Right ventricle myocardium inferior (tissue), 1 donor: Measurements from ENCODE around the gene TAF7. TPM values are rescaled to one million over a fixed set of nuclear protein-coding genes. Genes with fewer than 3 reads are reported as not detected.
"Not testable (repeated sequence)": the region's sequence is repeated elsewhere in the genome, so short reads cannot be mapped to it uniquely, and the experiment has no call there.

Experiments used
- ATAC-seq: fragments of 200-7000 bp; cut with Tn5 transposase; one replicate; pipeline ENCODE4 v1.9.1; 2020; ENCODE audit warnings: mild to moderate bottlenecking, moderate library complexity
- DNase-seq: peaks from one replicate; pipeline ENCODE4 v3.0.0; 2021; ENCODE audit errors: missing footprints
- intact Hi-C: fragments of 100-400 bp; cut with DNase I; formaldehyde crosslinking; loops from one replicate; pipeline ENCODE4 v1.11.0; 2022
- total RNA-seq: library from RNA; stranded (reverse); fragmentation: NEBNext Ultra II Directional; extraction: Animal tissue kit (Norgen Biotek cat#: 25700); gene quantifications from one replicate; pipeline ENCODE4 v1.2.1, GENCODE V29; 2021
- donor health status: DM: no; HTN: yes; CAD: no; lungs with severe emphysema.

The TAF7 gene
- total RNA-seq, 1 donor from 2014 or later = 101 TPM

DNA sequence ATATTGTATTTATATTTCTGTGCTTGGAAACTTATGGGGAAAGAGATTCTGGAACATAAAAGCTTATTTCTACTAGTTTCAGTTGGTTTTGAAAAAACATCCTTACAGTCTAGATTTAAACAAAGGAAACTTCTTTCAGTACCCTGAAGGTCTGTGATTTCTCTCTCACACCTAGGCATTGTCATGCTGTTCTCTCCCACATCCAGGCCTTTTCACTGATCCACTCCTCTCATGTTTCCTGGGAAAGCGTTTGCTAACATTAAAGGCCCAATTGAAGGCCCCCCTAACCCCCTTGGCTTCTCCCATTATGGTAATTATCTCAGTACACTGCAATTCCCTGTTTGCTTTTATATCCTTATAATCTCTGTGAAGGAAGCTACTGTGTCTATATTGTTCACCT lies 22.2 kb upstream of the TAF7 start:
- peak; percentile 61 for ATAC-seq
- intact Hi-C loops = no loop called here
- no peak for DNase-seq

GRCh38 chr5:141340781-141341354 lies 20.3 kb upstream of the TAF7 start:
- intact Hi-C loops, ATAC-seq, DNase-seq: not testable (repeated sequence)

- intact Hi-C loops = loop anchor here (5.0 kb wide), 1 partner anchor 224 kb away; no protein-coding TSS in a partner anchor
- ATAC-seq (peak; percentile 70), DNase-seq (peak; percentile 66)
Observed at GRCh38 chr5:141338538-141339306, 18.1 kb upstream of the TAF7 start, which contains the start of gene PCDHGA2. TSS of gene PCDHGA2 (plus strand) at chr5:141338760.

DNA sequence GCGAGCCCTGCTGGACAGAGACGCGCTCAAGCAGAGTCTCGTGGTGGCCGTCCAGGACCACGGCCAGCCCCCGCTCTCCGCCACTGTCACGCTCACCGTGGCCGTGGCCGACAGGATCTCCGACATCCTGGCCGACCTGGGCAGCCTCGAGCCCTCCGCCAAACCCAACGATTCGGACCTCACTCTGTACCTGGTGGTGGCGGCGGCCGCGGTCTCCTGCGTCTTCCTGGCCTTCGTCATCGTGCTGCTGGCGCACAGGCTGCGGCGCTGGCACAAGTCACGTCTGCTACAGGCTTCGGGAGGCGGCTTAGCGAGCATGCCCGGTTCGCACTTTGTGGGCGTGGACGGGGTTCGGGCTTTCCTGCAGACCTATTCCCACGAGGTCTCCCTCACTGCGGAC lies 12.0 kb upstream of the TAF7 start:
- DNase-seq, ATAC-seq, intact Hi-C loops: not testable (repeated sequence)

DNA sequence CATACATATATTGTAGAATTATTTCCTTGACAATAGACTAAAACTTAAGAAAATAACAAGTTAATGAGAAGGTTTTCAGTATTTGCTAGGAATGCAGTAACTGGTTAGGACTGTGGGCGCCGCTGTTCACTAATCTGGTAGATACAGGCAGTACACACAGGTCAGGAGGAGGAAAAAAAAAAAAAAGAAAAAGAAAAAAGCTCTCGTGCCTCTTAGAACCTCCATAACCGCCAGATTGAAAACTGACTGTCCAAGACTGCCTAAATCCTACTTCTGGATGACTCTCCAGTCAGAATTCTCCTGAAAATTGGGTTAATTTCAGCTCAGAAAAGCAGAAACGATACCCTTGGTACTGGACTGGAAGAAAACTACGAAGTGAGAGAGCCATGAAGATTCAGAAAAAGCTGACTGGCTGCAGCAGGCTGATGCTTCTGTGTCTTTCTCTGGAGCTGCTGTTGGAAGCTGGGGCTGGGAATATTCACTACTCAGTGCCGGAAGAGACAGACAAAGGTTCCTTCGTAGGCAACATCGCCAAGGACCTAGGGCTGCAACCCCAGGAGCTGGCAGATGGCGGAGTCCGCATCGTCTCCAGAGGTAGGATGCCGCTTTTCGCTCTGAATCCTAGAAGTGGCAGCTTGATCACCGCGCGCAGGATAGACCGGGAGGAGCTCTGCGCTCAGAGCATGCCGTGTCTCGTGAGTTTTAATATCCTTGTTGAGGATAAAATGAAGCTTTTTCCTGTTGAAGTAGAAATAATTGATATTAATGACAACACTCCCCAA lies 9.9 kb upstream of the TAF7 start, which contains the start of gene PCDHGA1:
Gene PCDHGA1, plus strand, starts transcription at position 216 of the 782 bp plus-strand sequence.
- intact Hi-C loops = no loop called here
- ATAC-seq (peak; percentile 62), DNase-seq (peak; percentile 45)

DNA sequence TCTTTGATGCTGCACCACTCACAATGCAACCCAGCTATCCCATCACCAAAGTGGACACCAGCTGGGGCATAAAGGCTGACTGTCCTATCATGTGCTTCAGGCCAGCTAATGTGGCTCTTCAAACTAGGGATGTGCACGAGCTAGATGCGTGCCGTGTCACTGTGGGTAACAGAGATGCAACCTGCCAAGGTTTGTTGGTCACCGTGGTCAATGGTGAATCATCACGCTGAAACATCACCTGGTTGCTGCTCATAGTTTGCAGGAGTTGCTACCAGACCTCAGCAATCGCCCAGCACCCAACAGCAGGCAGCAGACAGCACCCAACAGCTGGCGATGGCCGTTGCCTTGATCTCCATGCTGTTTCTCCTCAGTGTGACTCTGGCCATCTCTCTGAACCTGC lies 7.6 kb upstream of the TAF7 start:
- ATAC-seq (no peak), DNase-seq (peak; percentile 48)
- intact Hi-C loops = loop anchor here (10.0 kb wide), 1 partner anchor 113 kb away; the partner anchor contains the start of gene PCDHB13

GRCh38 chr5:141326088-141326854 lies 5.7 kb upstream of the TAF7 start:
- DNase-seq (peak; percentile 80), ATAC-seq (peak; percentile 89)
- intact Hi-C loops = loop anchor here (10.0 kb wide), 1 partner anchor 111 kb away; the partner anchor contains the start of gene PCDHB13

DNA sequence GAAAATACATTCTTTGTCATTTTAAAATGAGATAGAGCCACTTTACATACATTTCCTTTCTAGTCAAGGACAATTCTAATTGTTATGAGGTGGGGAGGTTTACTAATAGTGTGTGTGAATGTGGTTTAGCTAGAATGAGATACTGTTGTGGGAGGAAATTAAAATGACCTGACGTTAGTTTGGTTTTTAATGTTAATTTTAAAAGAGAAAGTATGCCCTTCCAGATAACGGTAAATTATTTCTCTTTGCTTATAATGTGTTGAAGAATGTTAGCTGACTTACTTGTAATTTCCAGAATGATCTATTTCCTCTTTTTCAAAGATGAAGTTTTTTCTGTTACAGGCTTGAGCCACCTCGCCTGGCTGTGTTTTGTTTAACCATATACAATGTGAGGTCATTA lies 1.7 kb upstream of the TAF7 start:
- DNase-seq = no peak
- intact Hi-C loops = loop anchor here (10.0 kb wide), 1 partner anchor 107 kb away; the partner anchor contains the start of gene PCDHB13
- no peak for ATAC-seq

DNA sequence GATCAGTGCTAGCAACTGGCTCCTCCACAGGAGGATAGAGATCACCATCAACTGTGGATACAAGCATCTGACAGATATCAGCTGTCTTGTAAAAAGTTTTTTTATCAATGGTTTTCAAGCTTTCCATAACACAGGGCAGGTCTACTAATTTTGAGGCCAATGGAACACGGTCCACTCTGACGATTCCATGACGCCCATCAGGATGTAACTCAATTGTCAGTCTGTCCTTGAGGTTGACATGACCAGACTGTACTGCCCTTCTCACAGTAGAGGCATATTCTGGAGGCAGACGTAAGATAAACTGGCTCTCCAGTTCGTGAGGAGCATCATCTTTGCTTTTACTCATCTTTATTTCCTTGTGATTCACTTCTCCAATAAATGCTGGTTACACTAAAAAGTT lies 885 bp downstream of the TAF7 start:
- DNase-seq (no peak), ATAC-seq (no peak)
- intact Hi-C loops = loop anchor here (2.0 to 10.0 kb wide), 2 partner anchors 105 to 241 kb away; partner anchors contain the start of gene PCDHB13

DNA sequence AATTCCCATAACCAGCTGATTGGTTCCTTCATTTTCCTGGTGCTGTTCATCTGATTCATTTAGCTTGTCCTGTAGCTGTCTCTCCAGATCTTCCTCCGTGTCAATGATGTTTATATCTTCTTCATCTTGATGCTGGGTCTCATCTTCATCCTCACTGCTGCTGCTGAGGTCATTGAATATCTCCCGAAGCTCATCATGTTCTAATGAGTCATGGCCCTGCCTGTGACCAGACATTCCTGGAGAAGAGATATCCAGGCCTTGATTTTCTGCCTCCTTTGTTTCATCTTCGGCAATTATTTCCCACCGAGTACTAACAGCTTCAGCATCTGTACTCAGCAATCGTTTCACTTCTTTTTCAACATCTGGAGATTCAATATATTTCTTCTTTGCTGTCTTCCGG lies 1.4 kb downstream of the TAF7 start:
- no peak for DNase-seq
- ATAC-seq = no peak
- intact Hi-C loops = no loop called here

GRCh38 chr5:141316963-141317362 lies 3.6 kb downstream of the TAF7 start:
- intact Hi-C loops, ATAC-seq, DNase-seq: not testable (repeated sequence)

DNA sequence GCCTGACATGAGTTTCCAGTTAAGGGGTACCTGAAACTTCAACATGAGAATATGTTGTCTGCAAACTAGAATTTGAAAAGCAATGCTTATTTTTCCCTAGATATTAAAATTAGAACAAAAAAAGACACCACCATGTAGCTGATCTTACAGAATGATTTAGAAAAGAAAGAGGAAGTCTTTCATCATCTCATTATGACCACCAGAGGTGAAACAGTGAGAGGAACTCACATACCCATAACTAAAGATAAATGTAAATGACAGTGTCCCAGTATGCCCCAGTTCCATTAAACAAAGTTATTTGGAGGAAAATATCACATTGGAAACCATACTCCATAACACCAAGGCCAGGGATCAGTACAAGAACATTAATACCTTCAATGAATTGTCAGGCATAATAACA lies 6.9 kb downstream of the TAF7 start:
- no peak for DNase-seq
- intact Hi-C loops = no loop called here
- ATAC-seq = no peak

DNA sequence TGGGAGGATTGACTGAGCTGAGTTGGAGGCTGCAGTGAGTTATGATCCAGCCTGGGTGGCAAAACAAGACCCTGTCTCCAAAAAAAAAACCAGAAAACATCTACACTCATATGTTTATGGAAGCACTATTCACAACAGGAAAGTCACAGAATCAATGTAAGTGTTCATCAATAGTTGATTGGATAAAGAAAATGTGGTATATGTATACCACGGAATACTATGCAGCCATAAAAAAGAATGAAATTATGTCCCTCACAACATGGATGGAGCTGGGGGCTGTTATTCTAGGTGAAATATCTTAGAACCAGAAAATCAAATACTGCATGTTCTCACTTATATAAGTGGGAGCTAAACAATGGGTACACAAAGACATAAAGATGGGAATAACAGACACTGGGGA lies 14.0 kb downstream of the TAF7 start:
- no peak for DNase-seq
- no peak for ATAC-seq
- intact Hi-C loops = no loop called here

DNA sequence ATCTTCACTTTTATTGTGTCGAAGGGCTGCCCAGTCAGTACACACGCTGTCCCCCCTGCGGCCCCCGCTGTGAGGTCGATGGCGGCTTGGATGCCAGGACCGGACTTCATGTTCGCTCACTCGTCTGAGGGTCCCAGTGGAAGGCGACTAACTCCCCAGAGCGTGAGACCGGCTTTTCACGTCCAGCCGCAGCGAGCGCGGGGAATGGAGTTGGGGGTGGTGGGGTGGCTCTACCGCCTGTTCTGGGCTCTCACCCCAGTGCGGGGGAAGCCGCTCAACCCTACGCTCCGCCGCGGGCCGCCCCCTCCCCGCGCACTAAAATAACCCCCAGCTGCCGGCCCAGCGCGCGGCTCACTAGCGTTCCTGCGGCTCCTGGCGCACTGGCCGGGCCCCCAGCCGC lies 16.8 kb downstream of the TAF7 start, which contains the start of gene SLC25A2:
Gene SLC25A2, minus strand, starts transcription at position 294 of the 400 bp plus-strand sequence. Its CDS starts 184 bp downstream, at position 110.
- intact Hi-C loops = no loop called here
- no peak for ATAC-seq
- no peak for DNase-seq

DNA sequence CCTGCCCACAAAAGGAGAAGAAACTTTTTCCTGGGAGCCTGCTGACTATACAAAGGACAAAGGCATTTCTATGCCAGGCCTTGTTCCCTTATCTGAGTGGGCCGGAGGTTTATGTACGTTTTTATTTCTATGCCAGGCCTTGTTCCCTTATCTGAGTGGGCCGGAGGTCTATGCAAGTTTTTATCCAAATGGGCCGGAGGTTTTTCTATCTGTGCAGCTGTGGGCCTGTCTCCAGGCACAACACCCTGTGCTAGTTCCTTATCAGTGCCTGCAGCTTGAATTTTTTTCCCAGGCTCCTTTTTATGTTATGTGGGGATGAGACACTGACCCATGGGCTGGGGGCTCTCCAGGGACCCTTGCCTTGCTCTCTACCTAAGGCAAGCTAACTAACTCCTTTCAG lies 22.2 kb downstream of the TAF7 start:
- DNase-seq (no peak), ATAC-seq (no peak)
- intact Hi-C loops = no loop called here

GRCh38 chr5:141272906-141273305 lies 47.7 kb downstream of the TAF7 start:
- ATAC-seq (no peak), DNase-seq (no peak)
- intact Hi-C loops = no loop called here

DNA sequence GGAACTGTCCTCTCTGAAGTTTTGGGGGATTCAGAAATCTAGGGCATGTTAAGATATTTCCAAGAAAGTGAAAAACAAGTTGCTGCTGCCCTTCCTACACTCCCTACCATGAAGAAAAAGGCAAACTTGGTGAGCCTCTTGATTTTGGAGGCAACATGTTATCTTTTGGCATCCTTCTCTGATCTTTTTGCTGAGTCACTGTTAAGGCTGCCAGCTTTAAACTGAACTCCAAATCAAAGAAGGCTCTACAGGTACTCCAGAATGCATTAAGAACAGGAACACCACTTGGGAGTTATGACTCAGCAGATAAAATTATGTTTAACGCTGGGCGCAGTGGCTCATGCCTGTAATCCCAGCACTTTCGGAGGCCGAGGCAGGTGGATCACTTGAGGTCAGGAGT lies 51.4 kb downstream of the TAF7 start:
- intact Hi-C loops = no loop called here
- no peak for ATAC-seq
- no peak for DNase-seq
